ENCODE data around the gene STX16. TPM values are rescaled to one million over a fixed set of nuclear protein-coding genes. Genes with fewer than 3 reads are reported as not detected.

Gene STX16
- total RNA-seq, 1 experiment from 2014 or later: 89.1 TPM

DNA sequence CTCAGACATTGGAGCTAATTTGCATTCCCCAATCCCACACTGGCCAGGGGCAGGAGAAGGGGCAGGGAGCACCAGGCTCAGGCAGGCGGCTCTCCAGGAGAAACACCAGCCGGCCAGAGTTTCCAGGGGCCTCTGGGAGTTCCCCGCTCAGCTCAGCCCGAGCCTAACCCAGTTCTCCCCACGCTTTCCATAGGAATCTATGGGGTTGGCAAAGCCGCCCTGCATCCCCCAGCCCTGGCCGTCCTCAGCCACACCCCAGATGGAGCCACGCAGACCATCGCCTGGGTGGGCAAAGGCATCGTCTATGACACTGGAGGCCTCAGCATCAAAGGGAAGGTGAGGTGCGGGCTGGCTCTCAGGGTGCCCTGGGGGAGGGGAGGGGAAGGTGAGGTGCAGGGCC is 49.7 kb downstream of the STX16 start:
- POLR2A ChIA-PET: interaction anchor here (1.5 kb wide), 1 partner anchor 31 kb away, joined by 3 read pairs; no protein-coding TSS in a partner anchor
- ATAC-seq (no peak; the same call in 1 of the 2 replicates), DNase-seq (ENCODE audit: low spot score) (peak; percentile 11)
- peak overlapping the region; percentile 94; the same call in 1 of the 2 replicates for H3K27ac Mint-ChIP-seq
- peaks cover 49% of the 10 kb centered on the region for H3K36me3 Mint-ChIP-seq
- CTCF ChIA-PET: interaction anchor here (1.3 to 2.0 kb wide), 2 partner anchors 50 to 139 kb away, joined by 3 to 6 read pairs; partner anchors contain the start of gene STX16
- H3K4me1 Mint-ChIP-seq: peaks cover 9% of the 10 kb centered on the region
- H3K4me3 Mint-ChIP-seq: no peak overlapping the region
- H3K27me3 Mint-ChIP-seq (ENCODE audit: low read depth): no peaks in the 10 kb centered on the region
- H3K9me3 Mint-ChIP-seq: peaks cover 4% of the 10 kb centered on the region
- TF ChIP-seq GABPB1 (CRISPR knock-in tag; IDR thresholded peaks at IDR 0.05): no peak
- TF ChIP-seq CREB1 (CRISPR knock-in tag; IDR thresholded peaks at IDR 0.05): no peak
- TF ChIP-seq ZMAT4 (CRISPR knock-in tag; IDR thresholded peaks at IDR 0.05): no peak
- no peak for TF ChIP-seq ZNF423 (CRISPR knock-in tag; IDR thresholded peaks at IDR 0.05)
- no peak for TF ChIP-seq GRHL2 (CRISPR knock-in tag; IDR thresholded peaks at IDR 0.05; ENCODE audit: insufficient replicate concordance, severe bottlenecking)
- TF ChIP-seq ESRRA (CRISPR knock-in tag; IDR thresholded peaks at IDR 0.05; ENCODE audit: borderline replicate concordance): no peak
- TF ChIP-seq NFYB (CRISPR knock-in tag; conservative IDR thresholded peaks at IDR 0.05; ENCODE audit: low read depth): no peak
- no peak for TF ChIP-seq JUN (CRISPR knock-in tag; IDR thresholded peaks at IDR 0.05)
- TF ChIP-seq ZNF138 (CRISPR knock-in tag; conservative IDR thresholded peaks at IDR 0.05): no peak
- TF ChIP-seq ZNF232 (CRISPR knock-in tag; IDR thresholded peaks at IDR 0.05): no peak
- TF ChIP-seq, protein P1, sequence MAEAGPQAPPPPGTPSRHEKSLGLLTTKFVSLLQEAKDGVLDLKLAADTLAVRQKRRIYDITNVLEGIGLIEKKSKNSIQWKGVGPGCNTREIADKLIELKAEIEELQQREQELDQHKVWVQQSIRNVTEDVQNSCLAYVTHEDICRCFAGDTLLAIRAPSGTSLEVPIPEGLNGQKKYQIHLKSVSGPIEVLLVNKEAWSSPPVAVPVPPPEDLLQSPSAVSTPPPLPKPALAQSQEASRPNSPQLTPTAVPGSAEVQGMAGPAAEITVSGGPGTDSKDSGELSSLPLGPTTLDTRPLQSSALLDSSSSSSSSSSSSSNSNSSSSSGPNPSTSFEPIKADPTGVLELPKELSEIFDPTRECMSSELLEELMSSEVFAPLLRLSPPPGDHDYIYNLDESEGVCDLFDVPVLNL (CRISPR knock-in tag; IDR thresholded peaks at IDR 0.05; ENCODE audit: borderline replicate concordance, low read depth): no peak
- no peak for TF ChIP-seq NR2C2 (CRISPR knock-in tag; IDR thresholded peaks at IDR 0.05)
- TF ChIP-seq FOXK1 (CRISPR knock-in tag; IDR thresholded peaks at IDR 0.05): no peak

DNA sequence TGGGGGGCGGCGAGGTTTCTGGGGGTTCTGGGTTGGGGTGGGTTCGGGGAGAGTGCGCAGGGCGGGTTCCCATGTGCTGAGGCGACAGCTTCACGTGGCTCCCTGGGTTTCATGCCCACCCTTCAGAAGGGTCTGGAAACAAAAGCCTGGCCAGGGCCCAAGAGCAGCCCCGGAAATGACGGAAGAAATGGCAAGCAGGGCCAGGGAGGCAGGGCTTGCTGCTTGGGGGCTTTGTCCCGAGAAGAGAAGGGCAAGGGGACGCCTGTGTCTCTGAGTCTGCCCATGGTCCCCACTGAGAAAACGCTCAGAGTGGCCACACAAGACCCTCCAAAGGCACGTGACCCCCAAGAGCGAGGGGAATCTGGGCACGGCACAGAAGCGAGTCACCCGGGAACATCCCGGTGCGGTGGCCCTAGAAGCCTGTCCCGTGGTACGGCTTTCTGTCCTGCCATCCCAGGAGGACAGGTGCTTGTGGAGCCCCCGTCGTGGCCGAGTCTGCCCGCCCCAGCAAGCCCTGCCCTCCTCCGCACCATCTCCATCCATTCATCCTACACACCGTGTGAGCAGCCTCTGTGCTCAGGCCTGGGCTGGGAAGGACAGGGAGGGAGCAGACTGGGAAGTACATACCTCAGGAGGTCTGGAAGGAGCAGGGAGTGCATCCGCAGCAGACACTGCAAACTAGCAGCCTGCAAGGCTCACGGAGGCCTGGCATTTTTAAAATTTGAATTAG is 50.5 kb downstream of the STX16 start:
- ChIA-PET CTCF (interaction anchor here (1.1 to 2.7 kb wide), 4 partner anchors 50 to 204 kb away, joined by 3 to 11 read pairs (median 4); partner anchors contain the start of gene STX16), POLR2A (no interaction called here)
- H3K36me3 Mint-ChIP-seq: peaks cover 49% of the 10 kb centered on the region
- ATAC-seq (peak; percentile 49), DNase-seq (ENCODE audit: low spot score) (peak; percentile 12)
- no peak overlapping the region for H3K4me3 Mint-ChIP-seq
- peak; percentile 6; the same call in 1 of the 2 replicates for TF ChIP-seq ZNF121 (CRISPR knock-in tag; IDR thresholded peaks at IDR 0.05)
- TF ChIP-seq ELF4 (CRISPR knock-in tag; IDR thresholded peaks at IDR 0.05; ENCODE audit: low read depth): no peak
- TF ChIP-seq, protein P2, sequence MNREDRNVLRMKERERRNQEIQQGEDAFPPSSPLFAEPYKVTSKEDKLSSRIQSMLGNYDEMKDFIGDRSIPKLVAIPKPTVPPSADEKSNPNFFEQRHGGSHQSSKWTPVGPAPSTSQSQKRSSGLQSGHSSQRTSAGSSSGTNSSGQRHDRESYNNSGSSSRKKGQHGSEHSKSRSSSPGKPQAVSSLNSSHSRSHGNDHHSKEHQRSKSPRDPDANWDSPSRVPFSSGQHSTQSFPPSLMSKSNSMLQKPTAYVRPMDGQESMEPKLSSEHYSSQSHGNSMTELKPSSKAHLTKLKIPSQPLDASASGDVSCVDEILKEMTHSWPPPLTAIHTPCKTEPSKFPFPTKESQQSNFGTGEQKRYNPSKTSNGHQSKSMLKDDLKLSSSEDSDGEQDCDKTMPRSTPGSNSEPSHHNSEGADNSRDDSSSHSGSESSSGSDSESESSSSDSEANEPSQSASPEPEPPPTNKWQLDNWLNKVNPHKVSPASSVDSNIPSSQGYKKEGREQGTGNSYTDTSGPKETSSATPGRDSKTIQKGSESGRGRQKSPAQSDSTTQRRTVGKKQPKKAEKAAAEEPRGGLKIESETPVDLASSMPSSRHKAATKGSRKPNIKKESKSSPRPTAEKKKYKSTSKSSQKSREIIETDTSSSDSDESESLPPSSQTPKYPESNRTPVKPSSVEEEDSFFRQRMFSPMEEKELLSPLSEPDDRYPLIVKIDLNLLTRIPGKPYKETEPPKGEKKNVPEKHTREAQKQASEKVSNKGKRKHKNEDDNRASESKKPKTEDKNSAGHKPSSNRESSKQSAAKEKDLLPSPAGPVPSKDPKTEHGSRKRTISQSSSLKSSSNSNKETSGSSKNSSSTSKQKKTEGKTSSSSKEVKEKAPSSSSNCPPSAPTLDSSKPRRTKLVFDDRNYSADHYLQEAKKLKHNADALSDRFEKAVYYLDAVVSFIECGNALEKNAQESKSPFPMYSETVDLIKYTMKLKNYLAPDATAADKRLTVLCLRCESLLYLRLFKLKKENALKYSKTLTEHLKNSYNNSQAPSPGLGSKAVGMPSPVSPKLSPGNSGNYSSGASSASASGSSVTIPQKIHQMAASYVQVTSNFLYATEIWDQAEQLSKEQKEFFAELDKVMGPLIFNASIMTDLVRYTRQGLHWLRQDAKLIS (CRISPR knock-in tag; IDR thresholded peaks at IDR 0.05; ENCODE audit: borderline replicate concordance): no peak
- no peak for TF ChIP-seq JUN (CRISPR knock-in tag; IDR thresholded peaks at IDR 0.05)
- no peaks in the 10 kb centered on the region for H3K27me3 Mint-ChIP-seq (ENCODE audit: low read depth)
- H3K9me3 Mint-ChIP-seq: peaks cover 4% of the 10 kb centered on the region
- peak overlapping the region; percentile 74; the same call in 1 of the 2 replicates for H3K27ac Mint-ChIP-seq
- H3K4me1 Mint-ChIP-seq: peaks cover 9% of the 10 kb centered on the region

DNA sequence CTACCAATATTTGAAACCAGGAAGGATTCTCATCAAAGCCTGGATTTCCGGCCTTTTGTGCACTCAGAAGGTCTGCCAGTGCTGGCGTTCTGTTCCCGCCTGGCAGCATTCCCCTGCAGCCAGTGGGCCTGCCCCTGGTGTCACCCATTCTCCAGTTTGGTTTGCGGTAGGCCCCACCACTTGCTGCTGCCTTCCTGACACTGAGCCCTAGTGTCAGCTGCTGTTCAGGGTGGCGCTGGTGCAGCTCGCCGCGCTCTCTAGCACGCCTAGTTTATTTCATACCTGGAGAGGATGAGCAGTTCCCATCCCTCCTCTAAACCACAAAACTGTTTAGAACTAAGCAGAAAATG is 51.1 kb downstream of the STX16 start:
- DNase-seq (ENCODE audit: low spot score) (no peak), ATAC-seq (no peak)
- Mint-ChIP-seq H3K27ac (peak overlapping the region; percentile 50; the same call in 1 of the 2 replicates), H3K36me3 (peaks cover 49% of the 10 kb centered on the region), H3K9me3 (peaks cover 4% of the 10 kb centered on the region), H3K4me1 (peaks cover 9% of the 10 kb centered on the region), H3K27me3 (ENCODE audit: low read depth) (no peaks in the 10 kb centered on the region), H3K4me3 (no peak overlapping the region)
- ChIA-PET POLR2A (no interaction called here), CTCF (interaction anchor here (1.1 to 2.7 kb wide), 4 partner anchors 13 to 221 kb away, joined by 3 to 11 read pairs (median 6); partner anchors contain the start of gene STX16)
- TF ChIP-seq HMGXB4 (CRISPR knock-in tag; IDR thresholded peaks at IDR 0.05): no peak
- TF ChIP-seq, protein P3, sequence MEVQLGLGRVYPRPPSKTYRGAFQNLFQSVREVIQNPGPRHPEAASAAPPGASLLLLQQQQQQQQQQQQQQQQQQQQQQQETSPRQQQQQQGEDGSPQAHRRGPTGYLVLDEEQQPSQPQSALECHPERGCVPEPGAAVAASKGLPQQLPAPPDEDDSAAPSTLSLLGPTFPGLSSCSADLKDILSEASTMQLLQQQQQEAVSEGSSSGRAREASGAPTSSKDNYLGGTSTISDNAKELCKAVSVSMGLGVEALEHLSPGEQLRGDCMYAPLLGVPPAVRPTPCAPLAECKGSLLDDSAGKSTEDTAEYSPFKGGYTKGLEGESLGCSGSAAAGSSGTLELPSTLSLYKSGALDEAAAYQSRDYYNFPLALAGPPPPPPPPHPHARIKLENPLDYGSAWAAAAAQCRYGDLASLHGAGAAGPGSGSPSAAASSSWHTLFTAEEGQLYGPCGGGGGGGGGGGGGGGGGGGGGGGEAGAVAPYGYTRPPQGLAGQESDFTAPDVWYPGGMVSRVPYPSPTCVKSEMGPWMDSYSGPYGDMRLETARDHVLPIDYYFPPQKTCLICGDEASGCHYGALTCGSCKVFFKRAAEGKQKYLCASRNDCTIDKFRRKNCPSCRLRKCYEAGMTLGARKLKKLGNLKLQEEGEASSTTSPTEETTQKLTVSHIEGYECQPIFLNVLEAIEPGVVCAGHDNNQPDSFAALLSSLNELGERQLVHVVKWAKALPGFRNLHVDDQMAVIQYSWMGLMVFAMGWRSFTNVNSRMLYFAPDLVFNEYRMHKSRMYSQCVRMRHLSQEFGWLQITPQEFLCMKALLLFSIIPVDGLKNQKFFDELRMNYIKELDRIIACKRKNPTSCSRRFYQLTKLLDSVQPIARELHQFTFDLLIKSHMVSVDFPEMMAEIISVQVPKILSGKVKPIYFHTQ (CRISPR knock-in tag; IDR thresholded peaks at IDR 0.05): no peak

Measured in WTC11 (cell line).